ENCODE data around the gene CHADL. TPM values are rescaled to one million over a fixed set of nuclear protein-coding genes. Genes with fewer than 3 reads are reported as not detected.
"Not testable (repeated sequence)": the region's sequence is repeated elsewhere in the genome, so short reads cannot be mapped to it uniquely, and the experiment has no call there.

CHADL gene
- total RNA-seq, 2 experiments from 2014 or later: 0.17 to 0.35 TPM

DNA sequence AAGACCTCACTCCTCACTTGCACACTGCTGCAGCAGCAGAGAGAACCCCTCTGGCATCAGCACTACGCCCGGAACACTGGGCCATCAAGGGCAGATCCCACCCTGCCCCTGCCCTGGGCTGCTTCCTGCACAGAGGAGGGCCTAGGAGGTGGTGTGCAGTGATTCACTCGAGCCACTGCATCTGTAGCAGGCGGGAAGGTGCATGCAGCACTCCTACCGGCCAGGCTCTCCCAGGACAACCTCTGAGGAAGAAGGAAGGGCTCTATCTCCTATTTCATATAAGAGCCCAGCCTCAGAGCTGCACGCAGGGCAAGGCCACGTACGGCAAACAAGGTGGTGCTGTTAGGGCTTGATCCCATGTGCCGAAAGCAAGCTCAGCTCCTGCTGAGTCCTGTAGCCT lies 31.1 kb upstream of the CHADL start:
- Mint-ChIP-seq H3K9me3 (no peaks in the 10 kb centered on the region), H3K4me3 (no peak overlapping the region), H3K27ac (no peak overlapping the region), H3K27me3 (no peaks in the 10 kb centered on the region), H3K36me3 (ENCODE audit: low read depth) (peaks cover 43% of the 10 kb centered on the region), H3K4me1 (no peaks in the 10 kb centered on the region)
- ChIA-PET POLR2A (interaction anchor here (1.1 kb wide), 1 partner anchor 331 kb away, joined by 4 read pairs; no protein-coding TSS in a partner anchor), CTCF (interaction anchor here (1.7 kb wide), 1 partner anchor 9 kb away, joined by 5 read pairs; no protein-coding TSS in a partner anchor)
- DNase-seq: no peak

DNA sequence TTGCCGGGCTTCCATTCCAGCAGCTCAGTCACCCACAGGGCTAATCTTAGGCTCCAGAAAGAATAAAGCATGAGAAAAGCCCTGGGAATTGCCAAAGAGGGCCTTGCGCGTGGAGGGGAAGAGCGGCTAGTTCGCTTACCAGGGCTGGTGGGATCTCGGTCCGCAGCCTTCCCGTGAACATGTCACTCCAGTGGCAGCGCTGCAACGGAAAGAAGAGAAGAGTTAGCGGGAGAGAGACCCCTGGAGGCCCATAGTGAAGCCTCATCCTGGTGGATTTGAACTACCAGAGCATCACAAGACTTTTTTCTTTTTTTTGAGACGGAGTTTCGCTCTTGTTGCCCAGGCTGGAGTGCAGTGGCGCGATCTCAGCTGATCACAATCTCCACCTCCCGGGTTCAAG lies 27.2 kb upstream of the CHADL start:
- H3K27me3 Mint-ChIP-seq: no peaks in the 10 kb centered on the region
- H3K9me3 Mint-ChIP-seq: no peaks in the 10 kb centered on the region
- H3K4me3 Mint-ChIP-seq: no peak overlapping the region
- no peaks in the 10 kb centered on the region for H3K4me1 Mint-ChIP-seq
- DNase-seq: no peak
- peaks cover 47% of the 10 kb centered on the region for H3K36me3 Mint-ChIP-seq (ENCODE audit: low read depth)
- no peak overlapping the region for H3K27ac Mint-ChIP-seq
- ChIA-PET CTCF (interaction anchor here (1.3 kb wide), 1 partner anchor 30 kb away, joined by 3 read pairs; no protein-coding TSS in a partner anchor), POLR2A (no interaction called here)

DNA sequence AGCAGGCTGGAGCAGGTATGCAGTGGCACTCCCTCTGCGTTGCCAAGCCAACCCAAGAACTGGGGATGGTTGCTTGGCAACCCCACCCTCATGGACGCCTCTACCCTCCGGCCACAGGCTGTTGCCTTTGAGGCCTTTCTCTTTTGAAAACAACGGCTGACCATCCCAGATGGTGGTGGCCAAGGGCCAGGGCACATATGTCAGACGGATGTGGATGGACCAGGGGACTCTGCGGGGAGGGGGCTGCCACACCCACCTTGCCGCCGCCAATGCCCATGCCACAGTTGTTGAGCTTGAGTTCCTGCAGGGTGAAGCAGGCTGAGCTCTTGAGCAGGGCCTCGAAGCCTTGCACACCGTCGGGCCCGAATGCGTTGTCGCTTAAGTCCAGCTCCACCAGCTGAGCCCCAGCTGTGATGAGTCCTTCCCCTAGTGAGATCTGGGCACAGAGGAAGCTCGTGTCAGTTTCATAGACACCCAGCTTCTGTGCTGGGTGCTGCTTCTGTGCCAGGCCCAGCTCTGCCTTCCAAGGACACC lies 23.7 kb upstream of the CHADL start:
- ChIA-PET POLR2A (no interaction called here), CTCF (interaction anchor here (1.1 to 1.2 kb wide), 2 partner anchors 27 to 121 kb away, joined by 3 read pairs; no protein-coding TSS in a partner anchor)
- H3K9me3 Mint-ChIP-seq: no peaks in the 10 kb centered on the region
- no peak overlapping the region for H3K4me3 Mint-ChIP-seq
- H3K4me1 Mint-ChIP-seq: no peaks in the 10 kb centered on the region
- no peaks in the 10 kb centered on the region for H3K27me3 Mint-ChIP-seq
- no peak overlapping the region for H3K27ac Mint-ChIP-seq
- DNase-seq: no peak
- peaks cover 46% of the 10 kb centered on the region for H3K36me3 Mint-ChIP-seq (ENCODE audit: low read depth)

DNA sequence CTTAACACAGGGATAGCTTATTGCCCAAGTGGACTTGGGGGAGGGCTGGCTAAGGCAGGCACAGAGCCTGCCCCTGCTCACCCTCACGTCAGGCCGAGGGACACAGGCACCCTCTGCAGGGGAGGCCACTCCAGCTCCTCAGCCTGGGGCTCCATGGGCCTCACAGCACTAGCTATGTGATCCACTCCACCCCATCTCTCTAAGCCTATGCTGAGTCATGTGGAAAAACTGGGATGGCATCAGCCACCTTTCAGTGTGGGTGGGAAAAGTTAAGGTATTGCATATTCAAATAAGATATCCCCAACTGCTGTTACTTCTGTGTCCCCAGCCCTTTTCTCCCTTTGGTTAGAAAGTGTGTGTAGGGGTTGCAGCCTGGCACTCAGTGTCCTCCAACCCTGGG lies 23.0 kb upstream of the CHADL start:
- Mint-ChIP-seq H3K4me1 (no peaks in the 10 kb centered on the region), H3K9me3 (no peaks in the 10 kb centered on the region), H3K36me3 (ENCODE audit: low read depth) (peaks cover 47% of the 10 kb centered on the region), H3K4me3 (no peak overlapping the region), H3K27ac (no peak overlapping the region), H3K27me3 (no peaks in the 10 kb centered on the region)
- ChIA-PET POLR2A (no interaction called here), CTCF (interaction anchor here (0.6 kb wide), 1 partner anchor 11 kb away, joined by 3 read pairs; no protein-coding TSS in a partner anchor)
- DNase-seq: no peak

DNA sequence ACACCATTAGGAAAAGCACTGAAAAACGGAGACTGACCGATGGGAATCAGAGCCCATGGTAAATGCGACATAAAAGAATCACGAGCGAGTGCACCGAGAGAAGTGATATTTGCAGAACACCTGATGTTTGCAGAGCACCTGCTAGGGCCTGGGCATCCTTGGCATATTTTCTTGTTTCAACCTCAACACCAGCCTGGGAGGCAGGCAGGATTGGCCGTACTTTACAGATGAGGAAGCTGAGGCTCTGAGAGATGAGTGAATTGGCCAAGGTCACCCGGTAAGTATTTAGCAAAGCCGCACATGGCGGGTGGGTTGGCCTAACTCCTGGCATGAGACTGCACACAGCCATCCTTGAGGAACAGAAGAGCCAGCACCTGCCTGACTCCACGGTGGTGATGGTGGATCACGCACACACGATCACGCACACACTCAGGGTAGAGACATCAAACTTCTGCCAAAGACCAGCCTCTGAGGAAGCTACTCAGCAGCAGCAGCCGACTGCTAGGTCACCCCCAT lies 21.6 kb upstream of the CHADL start:
- no peak overlapping the region for H3K27ac Mint-ChIP-seq
- no peak overlapping the region for H3K4me3 Mint-ChIP-seq
- H3K27me3 Mint-ChIP-seq: no peaks in the 10 kb centered on the region
- CTCF ChIA-PET: interaction anchor here (0.8 to 2.0 kb wide), 3 partner anchors 9 to 25 kb away, joined by 3 to 10 read pairs (median 5); no protein-coding TSS in a partner anchor
- no peaks in the 10 kb centered on the region for H3K4me1 Mint-ChIP-seq
- H3K9me3 Mint-ChIP-seq: no peaks in the 10 kb centered on the region
- POLR2A ChIA-PET: no interaction called here
- no peak for DNase-seq
- peaks cover 40% of the 10 kb centered on the region for H3K36me3 Mint-ChIP-seq (ENCODE audit: low read depth)

DNA sequence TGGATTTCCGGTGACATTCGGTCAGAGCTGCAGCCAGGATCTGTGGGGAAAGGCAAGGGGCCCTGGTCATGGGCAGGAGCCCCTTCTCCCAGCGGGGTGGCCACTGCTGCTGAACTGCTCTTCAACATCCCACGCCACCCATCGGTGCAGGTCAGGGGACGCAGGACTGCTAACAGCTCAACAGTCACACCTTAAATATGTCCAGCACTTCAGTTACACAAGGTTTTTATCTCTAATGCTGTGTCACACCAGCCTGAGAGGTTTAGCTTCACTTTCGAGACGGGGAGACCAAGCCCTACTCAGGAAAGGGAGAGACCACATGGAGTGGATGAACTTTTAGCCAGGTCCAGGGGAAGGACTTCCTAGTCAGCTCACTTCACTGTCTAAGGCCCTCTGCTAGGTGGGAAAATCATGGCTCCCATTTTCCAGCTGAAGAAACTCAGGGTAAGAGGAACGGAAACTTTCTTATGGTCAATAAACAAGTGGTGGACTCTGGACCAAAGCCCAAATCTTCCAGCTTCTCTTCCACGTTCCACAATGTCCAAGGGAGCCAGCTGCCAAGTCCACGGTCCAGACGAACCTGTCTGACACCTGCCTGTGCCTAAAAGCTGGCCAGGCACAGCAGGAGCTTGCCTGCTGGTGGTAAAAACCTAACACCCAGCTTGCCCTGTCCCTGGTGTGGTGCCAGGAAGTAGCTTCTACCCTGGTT lies 21.0 kb upstream of the CHADL start:
- H3K4me1 Mint-ChIP-seq: no peaks in the 10 kb centered on the region
- peaks cover 46% of the 10 kb centered on the region for H3K36me3 Mint-ChIP-seq (ENCODE audit: low read depth)
- H3K27me3 Mint-ChIP-seq: no peaks in the 10 kb centered on the region
- POLR2A ChIA-PET: no interaction called here
- no peak overlapping the region for H3K27ac Mint-ChIP-seq
- H3K9me3 Mint-ChIP-seq: no peaks in the 10 kb centered on the region
- CTCF ChIA-PET: interaction anchor here (0.6 to 2.0 kb wide), 4 partner anchors 10 to 66 kb away, joined by 3 to 10 read pairs (median 4); no protein-coding TSS in a partner anchor
- DNase-seq: no peak
- H3K4me3 Mint-ChIP-seq: no peak overlapping the region

DNA sequence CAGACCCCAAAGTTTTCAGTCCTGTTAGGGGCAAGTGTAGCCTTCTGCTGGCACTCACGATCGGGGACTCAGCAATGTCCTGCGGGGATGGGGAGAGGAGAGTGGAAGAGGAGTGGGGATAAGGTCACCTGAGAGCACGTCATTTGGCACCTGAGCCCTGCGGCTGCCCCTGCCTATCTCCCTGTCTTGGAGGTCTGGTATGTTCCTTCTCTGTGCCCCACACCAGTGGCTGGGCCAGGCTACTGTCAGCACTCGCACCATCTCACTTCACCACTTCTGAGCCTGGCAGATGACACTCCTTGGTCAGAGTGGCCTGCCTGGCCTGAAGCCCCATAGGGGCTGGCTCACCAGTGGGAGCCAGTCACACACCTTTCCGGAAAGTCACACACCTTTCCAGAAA lies 20.1 kb upstream of the CHADL start:
- DNase-seq: no peak
- ChIA-PET CTCF (interaction anchor here (0.6 kb wide), 1 partner anchor 65 kb away, joined by 4 read pairs; no protein-coding TSS in a partner anchor), POLR2A (no interaction called here)
- no peaks in the 10 kb centered on the region for H3K9me3 Mint-ChIP-seq
- H3K27me3 Mint-ChIP-seq: no peaks in the 10 kb centered on the region
- H3K27ac Mint-ChIP-seq: no peak overlapping the region
- peaks cover 42% of the 10 kb centered on the region for H3K36me3 Mint-ChIP-seq (ENCODE audit: low read depth)
- no peak overlapping the region for H3K4me3 Mint-ChIP-seq
- no peaks in the 10 kb centered on the region for H3K4me1 Mint-ChIP-seq

DNA sequence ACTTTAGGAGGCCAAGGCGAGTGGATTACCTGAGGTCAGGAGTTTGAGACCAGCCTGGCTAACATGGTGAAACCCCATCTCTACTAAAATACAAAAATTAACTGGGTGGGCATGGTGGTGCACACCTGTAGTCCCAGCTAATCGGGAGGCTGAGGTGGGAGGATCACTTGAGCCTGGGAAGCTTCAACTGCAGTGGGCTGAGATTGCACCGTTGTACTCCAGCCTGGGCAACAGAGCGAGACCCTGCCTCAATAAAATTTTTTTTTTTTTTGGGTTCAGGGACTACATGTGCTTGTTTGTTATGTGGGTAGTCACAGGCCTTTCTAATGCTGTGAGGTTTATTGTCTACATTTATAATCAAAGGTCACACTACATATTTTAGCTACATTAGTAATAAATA lies 19.0 kb upstream of the CHADL start:
- H3K4me3 Mint-ChIP-seq, H3K27me3 Mint-ChIP-seq, CTCF ChIA-PET, H3K9me3 Mint-ChIP-seq, H3K27ac Mint-ChIP-seq, DNase-seq, H3K4me1 Mint-ChIP-seq, POLR2A ChIA-PET: not testable (repeated sequence)
- peaks cover 36% of the 10 kb centered on the region for H3K36me3 Mint-ChIP-seq (ENCODE audit: low read depth)

DNA sequence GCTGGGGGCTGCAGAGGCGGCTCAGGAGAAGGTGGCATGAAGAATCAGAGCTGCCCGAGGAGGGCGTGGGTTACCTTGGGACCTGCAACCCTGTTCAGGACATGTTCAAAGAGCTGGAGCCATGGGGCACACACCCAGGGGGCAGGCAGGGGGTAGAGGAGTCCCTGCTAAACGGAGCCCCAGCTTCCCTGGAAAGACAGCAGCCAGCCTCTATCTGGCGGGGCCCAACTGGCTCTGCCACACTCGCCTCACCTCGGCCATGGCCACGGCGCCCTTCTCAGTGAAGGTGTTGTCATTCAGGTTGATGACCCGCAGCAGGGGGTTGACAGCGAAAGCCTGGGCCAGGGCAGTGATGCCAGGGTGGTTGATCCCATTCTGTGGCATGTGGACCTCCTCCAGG lies 17.0 kb upstream of the CHADL start:
- Mint-ChIP-seq H3K36me3 (ENCODE audit: low read depth) (peaks cover 28% of the 10 kb centered on the region), H3K9me3 (no peaks in the 10 kb centered on the region), H3K27me3 (no peaks in the 10 kb centered on the region), H3K4me1 (no peaks in the 10 kb centered on the region), H3K4me3 (no peak overlapping the region), H3K27ac (no peak overlapping the region)
- no peak for DNase-seq
- ChIA-PET CTCF (interaction anchor here (0.9 to 1.5 kb wide), 3 partner anchors 12 to 48 kb away, joined by 3 to 6 read pairs (median 3); no protein-coding TSS in a partner anchor), POLR2A (no interaction called here)

DNA sequence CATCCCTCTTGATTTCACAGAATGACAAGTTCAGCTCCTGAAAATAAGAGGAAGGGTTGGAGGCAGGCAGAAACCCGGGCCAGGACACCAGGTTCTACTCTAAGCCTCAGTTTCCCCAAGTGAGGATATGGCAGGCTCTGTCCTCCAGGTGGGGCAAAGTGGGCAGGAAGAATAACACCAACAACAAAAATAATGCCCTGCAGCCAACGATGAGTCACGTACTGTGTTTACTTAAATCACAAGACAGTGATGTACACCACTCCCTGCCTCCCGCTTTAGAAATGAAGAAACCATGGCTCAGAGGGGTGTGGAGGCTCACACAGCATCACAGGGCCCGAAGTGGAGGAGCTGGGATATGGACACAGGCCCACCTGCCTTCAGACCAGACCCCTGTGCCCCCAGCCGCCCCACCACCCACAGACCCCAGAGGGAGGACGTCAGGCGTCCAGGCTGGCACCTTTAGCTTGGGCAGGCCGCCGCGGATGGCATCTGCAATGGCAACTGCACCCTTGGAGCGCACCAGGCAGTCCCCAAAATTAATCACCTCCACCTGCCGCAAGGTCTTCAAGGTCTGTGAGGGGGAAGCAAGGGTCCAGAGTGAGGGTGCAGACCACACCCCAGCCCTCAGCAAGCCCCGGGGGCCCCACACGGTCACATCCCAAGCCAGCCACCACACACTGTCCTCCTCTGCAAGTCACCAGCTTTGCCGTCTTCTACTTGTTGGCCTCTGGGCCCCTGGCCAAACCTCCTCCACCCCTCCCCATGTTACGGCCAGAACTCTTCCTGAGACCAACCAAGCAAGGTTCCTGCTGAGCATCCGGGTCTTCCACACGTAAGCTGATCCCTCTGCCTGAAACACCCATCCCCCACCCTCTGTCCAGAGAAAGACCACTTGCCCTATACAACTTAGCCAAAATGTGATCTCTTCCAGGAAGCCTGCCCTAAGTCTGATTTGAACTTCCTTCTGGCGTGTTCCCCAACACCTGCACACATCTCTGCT lies 15.8 kb upstream of the CHADL start:
- ChIA-PET CTCF (interaction anchor here (0.9 to 1.7 kb wide), 4 partner anchors 13 to 47 kb away, joined by 3 to 6 read pairs (median 4); no protein-coding TSS in a partner anchor), POLR2A (no interaction called here)
- Mint-ChIP-seq H3K4me1 (no peaks in the 10 kb centered on the region), H3K27me3 (no peaks in the 10 kb centered on the region), H3K9me3 (no peaks in the 10 kb centered on the region), H3K4me3 (no peak overlapping the region), H3K36me3 (ENCODE audit: low read depth) (peaks cover 32% of the 10 kb centered on the region), H3K27ac (no peak overlapping the region)
- DNase-seq: no peak

DNA sequence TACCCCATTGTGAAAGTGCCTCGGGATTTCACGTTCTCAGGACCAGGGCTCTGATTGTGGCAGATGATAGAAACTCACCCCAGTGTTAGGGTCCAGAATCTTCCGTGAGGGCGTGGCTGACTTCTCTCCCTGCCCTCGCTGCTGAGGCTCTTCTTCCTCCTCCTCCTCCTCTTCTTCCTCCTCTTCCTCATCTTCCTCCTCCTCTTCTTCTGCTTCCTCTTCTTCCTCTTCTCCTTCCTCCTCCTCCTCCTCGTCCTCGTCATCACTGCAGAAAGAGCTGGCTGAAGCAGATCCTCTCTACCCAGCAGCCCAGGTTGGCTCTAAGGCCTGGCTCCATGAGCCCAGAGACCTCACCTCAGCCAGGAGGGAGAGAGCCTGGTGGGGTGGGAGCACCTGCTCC lies 13.5 kb upstream of the CHADL start:
- Mint-ChIP-seq H3K27ac (no peak overlapping the region), H3K9me3 (no peaks in the 10 kb centered on the region), H3K4me3 (no peak overlapping the region), H3K27me3 (no peaks in the 10 kb centered on the region), H3K36me3 (ENCODE audit: low read depth) (peaks cover 40% of the 10 kb centered on the region), H3K4me1 (no peaks in the 10 kb centered on the region)
- POLR2A ChIA-PET: no interaction called here
- DNase-seq: no peak
- CTCF ChIA-PET: no interaction called here

DNA sequence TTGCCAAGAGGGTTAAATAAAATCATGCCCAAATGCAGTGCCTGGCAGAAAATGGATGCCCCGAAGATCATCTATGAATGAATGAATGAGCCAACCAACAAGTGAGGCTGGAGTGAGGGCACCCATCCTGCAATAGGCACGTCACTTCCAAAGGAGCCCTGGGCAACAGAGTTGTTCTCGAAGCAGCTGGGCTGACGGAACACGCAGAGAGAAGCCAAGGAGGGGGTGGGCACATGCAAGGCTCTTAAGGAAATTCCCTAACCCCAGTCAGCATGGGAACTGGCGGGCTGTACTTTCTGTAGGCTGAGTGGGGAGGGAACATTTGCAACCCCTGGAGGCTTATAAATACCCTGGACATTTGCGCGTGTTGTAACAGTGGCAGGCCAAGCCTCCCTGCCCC lies 11.6 kb upstream of the CHADL start:
- no peaks in the 10 kb centered on the region for H3K4me1 Mint-ChIP-seq

More for the DNA sequence above, 11.6 kb upstream of the CHADL start:
- Mint-ChIP-seq H3K27me3 (no peaks in the 10 kb centered on the region), H3K4me3 (no peak overlapping the region), H3K9me3 (no peaks in the 10 kb centered on the region), H3K27ac (no peak overlapping the region), H3K36me3 (ENCODE audit: low read depth) (peaks cover 35% of the 10 kb centered on the region)
- CTCF ChIA-PET: interaction anchor here (1.1 kb wide), 1 partner anchor 15 kb away, joined by 3 read pairs; no protein-coding TSS in a partner anchor
- no peak for DNase-seq
- POLR2A ChIA-PET: no interaction called here
